ENCODE measurements around the gene COX6A2. TPM values are rescaled to one million over a fixed set of nuclear protein-coding genes. Genes with fewer than 3 reads are reported as not detected.

COX6A2 gene
- total RNA-seq, 1 donor from 2014 or later: not detected

DNA sequence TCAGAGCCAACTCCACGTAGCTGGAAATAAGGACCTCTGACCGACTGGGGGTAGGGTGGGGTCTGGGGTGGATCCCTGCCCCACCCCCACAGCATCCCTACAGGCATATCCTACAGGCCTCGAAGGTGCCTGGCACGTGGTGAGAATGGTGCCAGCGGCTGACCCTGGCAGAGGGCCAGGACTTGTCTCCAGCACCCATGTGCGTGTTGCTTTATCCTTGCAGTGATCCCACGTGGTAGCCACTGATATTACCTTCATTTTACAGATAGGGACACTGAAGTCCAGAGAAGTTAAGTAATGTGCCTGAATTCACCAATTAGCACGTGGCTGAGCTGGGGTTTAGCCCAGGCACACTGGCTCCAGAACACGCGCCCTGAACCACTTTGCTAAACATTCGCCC lies 26.7 kb downstream of the COX6A2 start:
- no peak overlapping the region for H3K4me3 Mint-ChIP-seq (ENCODE audit: unreplicated experiment)

DNA sequence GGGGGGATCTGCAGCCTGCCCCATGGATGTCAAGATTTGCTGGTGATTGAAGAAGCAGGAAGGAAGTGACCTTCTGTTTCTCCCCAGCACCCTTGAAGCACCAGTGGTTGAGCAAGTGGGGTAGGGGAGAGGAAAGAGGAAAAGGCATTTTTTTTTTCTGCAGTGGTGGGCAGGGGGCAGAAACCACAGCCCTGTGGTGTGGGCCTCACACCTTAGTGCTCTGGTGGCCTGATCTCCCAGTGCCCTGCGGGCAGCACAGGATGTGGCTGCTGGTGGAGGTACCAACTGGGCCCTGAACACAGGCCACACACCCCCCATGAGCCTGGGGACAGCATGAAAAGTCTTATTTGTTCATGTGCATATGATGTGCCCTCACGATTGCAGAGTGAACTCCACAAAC lies 28.0 kb downstream of the COX6A2 start:
- H3K36me3 Mint-ChIP-seq (ENCODE audit: low read depth, unreplicated experiment): no peaks in the 10 kb centered on the region

More for the DNA sequence above, 26.7 kb downstream of the COX6A2 start:
- no peaks in the 10 kb centered on the region for H3K4me1 Mint-ChIP-seq (ENCODE audit: unreplicated experiment)
- no peak for DNase-seq (ENCODE audit: low spot score)
- H3K36me3 Mint-ChIP-seq (ENCODE audit: low read depth, unreplicated experiment): no peaks in the 10 kb centered on the region
- TF ChIP-seq, protein P1, sequence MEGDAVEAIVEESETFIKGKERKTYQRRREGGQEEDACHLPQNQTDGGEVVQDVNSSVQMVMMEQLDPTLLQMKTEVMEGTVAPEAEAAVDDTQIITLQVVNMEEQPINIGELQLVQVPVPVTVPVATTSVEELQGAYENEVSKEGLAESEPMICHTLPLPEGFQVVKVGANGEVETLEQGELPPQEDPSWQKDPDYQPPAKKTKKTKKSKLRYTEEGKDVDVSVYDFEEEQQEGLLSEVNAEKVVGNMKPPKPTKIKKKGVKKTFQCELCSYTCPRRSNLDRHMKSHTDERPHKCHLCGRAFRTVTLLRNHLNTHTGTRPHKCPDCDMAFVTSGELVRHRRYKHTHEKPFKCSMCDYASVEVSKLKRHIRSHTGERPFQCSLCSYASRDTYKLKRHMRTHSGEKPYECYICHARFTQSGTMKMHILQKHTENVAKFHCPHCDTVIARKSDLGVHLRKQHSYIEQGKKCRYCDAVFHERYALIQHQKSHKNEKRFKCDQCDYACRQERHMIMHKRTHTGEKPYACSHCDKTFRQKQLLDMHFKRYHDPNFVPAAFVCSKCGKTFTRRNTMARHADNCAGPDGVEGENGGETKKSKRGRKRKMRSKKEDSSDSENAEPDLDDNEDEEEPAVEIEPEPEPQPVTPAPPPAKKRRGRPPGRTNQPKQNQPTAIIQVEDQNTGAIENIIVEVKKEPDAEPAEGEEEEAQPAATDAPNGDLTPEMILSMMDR (IDR thresholded peaks at IDR 0.05; ENCODE audit: unreplicated experiment): no peak
- H3K27me3 Mint-ChIP-seq (ENCODE audit: unreplicated experiment): peaks cover 7% of the 10 kb centered on the region
- H3K9me3 Mint-ChIP-seq (ENCODE audit: unreplicated experiment): no peaks in the 10 kb centered on the region
- no peak overlapping the region for H3K27ac Mint-ChIP-seq (ENCODE audit: unreplicated experiment)

DNA sequence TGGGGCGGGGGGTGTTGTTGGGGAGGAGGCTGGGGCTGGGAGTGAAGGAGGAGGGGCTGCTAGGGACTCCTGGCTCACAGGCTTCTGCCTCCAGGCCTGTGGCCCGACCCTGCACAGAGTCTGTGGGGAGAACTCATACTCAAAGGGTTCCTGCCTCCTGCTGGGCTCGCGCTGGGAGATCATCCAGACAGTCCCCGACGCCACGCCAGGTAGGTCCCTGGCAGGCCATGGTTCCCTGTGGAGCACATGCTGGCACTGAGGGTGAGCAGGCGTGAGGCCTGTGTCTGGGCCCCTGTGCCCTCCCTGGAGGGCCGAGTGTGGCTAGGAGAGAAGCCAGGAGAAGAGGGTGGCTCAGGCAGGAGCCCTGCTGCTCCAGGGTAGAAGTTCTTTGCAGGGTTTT lies 30.5 kb downstream of the COX6A2 start:
- Mint-ChIP-seq H3K4me3 (ENCODE audit: unreplicated experiment) (no peak overlapping the region), H3K4me1 (ENCODE audit: unreplicated experiment) (no peaks in the 10 kb centered on the region), H3K9me3 (ENCODE audit: unreplicated experiment) (no peaks in the 10 kb centered on the region), H3K27me3 (ENCODE audit: unreplicated experiment) (peaks cover 2% of the 10 kb centered on the region), H3K27ac (ENCODE audit: unreplicated experiment) (no peak overlapping the region), H3K36me3 (ENCODE audit: low read depth, unreplicated experiment) (no peaks in the 10 kb centered on the region)
- TF ChIP-seq, protein P1 (IDR thresholded peaks at IDR 0.05; ENCODE audit: unreplicated experiment): no peak
- no peak for DNase-seq (ENCODE audit: low spot score)

More for the DNA sequence above, 28.0 kb downstream of the COX6A2 start:
- TF ChIP-seq, protein P1 (IDR thresholded peaks at IDR 0.05; ENCODE audit: unreplicated experiment): no peak
- DNase-seq (ENCODE audit: low spot score): no peak
- Mint-ChIP-seq H3K4me3 (ENCODE audit: unreplicated experiment) (no peak overlapping the region), H3K9me3 (ENCODE audit: unreplicated experiment) (no peaks in the 10 kb centered on the region), H3K27me3 (ENCODE audit: unreplicated experiment) (peaks cover 7% of the 10 kb centered on the region), H3K4me1 (ENCODE audit: unreplicated experiment) (no peaks in the 10 kb centered on the region), H3K27ac (ENCODE audit: unreplicated experiment) (no peak overlapping the region)

DNA sequence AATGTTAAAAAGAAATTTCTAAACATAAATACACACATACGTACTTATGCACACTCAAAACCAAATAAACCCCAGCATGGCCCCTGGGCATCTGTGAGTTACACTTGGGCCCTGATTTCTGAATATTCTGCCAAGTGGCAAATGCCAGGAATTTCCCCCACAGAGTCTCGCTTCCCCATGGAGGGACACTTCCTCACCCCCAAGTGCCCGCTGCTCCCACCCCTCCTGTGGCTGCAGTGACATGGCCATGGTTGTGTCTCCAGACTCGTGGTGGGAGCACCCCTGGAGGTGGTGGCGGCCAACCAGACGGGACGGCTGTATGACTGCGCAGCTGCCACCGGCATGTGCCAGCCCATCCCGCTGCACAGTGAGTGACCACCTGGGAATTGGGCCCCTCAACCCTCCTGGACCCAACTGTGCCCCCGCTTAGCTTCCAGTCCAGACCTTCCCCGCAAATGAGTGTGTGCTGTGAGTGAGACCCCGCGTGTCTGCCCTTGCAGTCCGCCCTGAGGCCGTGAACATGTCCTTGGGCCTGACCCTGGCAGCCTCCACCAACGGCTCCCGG lies 31.0 kb downstream of the COX6A2 start:
- Mint-ChIP-seq H3K27ac (ENCODE audit: unreplicated experiment) (no peak overlapping the region), H3K9me3 (ENCODE audit: unreplicated experiment) (no peaks in the 10 kb centered on the region), H3K36me3 (ENCODE audit: low read depth, unreplicated experiment) (no peaks in the 10 kb centered on the region), H3K4me1 (ENCODE audit: unreplicated experiment) (no peaks in the 10 kb centered on the region), H3K27me3 (ENCODE audit: unreplicated experiment) (peaks cover 2% of the 10 kb centered on the region), H3K4me3 (ENCODE audit: unreplicated experiment) (no peak overlapping the region)
- DNase-seq (ENCODE audit: low spot score): no peak
- TF ChIP-seq, protein P1 (IDR thresholded peaks at IDR 0.05; ENCODE audit: unreplicated experiment): no peak

DNA sequence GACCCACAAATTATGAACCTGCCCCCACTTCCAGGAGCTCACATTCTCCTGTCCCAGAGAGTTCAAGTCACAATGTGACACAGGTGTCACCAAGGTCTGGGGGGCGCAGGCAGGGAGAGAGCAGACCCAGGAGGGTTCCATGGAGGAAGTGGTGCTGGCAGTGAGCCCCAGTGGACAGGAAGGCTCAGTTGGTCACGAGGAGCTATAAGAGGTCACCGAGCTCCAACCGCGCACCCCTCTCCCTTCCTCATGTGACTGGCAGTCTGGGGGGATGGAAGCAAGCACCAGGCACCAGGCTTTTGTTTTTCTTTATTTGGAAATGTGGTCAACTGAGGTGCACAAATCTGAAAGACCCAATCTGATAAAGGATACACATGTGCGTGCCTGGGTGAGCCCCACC lies 32.5 kb downstream of the COX6A2 start:
- Mint-ChIP-seq H3K9me3 (ENCODE audit: unreplicated experiment) (no peaks in the 10 kb centered on the region), H3K27ac (ENCODE audit: unreplicated experiment) (no peak overlapping the region), H3K36me3 (ENCODE audit: low read depth, unreplicated experiment) (no peaks in the 10 kb centered on the region), H3K4me3 (ENCODE audit: unreplicated experiment) (no peak overlapping the region), H3K4me1 (ENCODE audit: unreplicated experiment) (no peaks in the 10 kb centered on the region), H3K27me3 (ENCODE audit: unreplicated experiment) (peaks cover 2% of the 10 kb centered on the region)
- no peak for DNase-seq (ENCODE audit: low spot score)
- TF ChIP-seq, protein P1 (IDR thresholded peaks at IDR 0.05; ENCODE audit: unreplicated experiment): no peak
